Mesendoderm (in vitro differentiated cells): ENCODE results near the gene LIPT1.

Source experiments
- DNase-seq: peaks from one replicate; pipeline ENCODE4 v3.0.0; 2013
- H2AK5ac ChIP-seq: 2 replicates; pipeline ENCODE4 v1.6.1; 2013; ENCODE audit warnings: low read length, inconsistent platforms
- H2BK120ac ChIP-seq: 2 replicates; pipeline ENCODE4 v1.6.1; 2013; ENCODE audit warnings: low read depth, mild to moderate bottlenecking, low read length, moderate library complexity, mixed read lengths
- H2BK15ac ChIP-seq: replicated peaks from 2 replicates; pipeline ENCODE4 v1.6.1; 2013; ENCODE audit warnings: low read depth, mild to moderate bottlenecking, moderate library complexity
- H2BK5ac ChIP-seq: 2 replicates; pipeline ENCODE4 v1.6.1; 2013; ENCODE audit warnings: low read length, inconsistent platforms
- H3K18ac ChIP-seq: 2 replicates; pipeline ENCODE4 v1.6.1; 2013; ENCODE audit warnings: mild to moderate bottlenecking, low read length, mixed read lengths
- H3K23ac ChIP-seq: one replicate; pipeline ENCODE4 v1.6.1; 2013; ENCODE audit warnings: low read length
- H3K27ac ChIP-seq: 2 replicates; pipeline ENCODE4 v1.5.1; 2013; ENCODE audit warnings: low read depth, mild to moderate bottlenecking, inconsistent platforms, low read length, moderate library complexity
- H3K27me3 ChIP-seq: 2 replicates; pipeline ENCODE4 v1.6.1; 2013; ENCODE audit warnings: low read length, control low read depth, mild to moderate bottlenecking, inconsistent platforms; ENCODE audit not compliant: insufficient read depth, poor library complexity
- H3K36me3 ChIP-seq: 2 replicates; pipeline ENCODE4 v1.6.1; 2013; ENCODE audit warnings: low read length, inconsistent platforms; ENCODE audit not compliant: control insufficient read depth, insufficient read depth
- H3K4ac ChIP-seq: one replicate; pipeline ENCODE4 v1.6.1; 2013; ENCODE audit warnings: low read depth, mild to moderate bottlenecking, low read length, moderate library complexity
- H3K4me1 ChIP-seq: 2 replicates; pipeline ENCODE4 v1.6.1; 2013; ENCODE audit warnings: low read depth, low read length, inconsistent platforms; ENCODE audit not compliant: control insufficient read depth
- H3K4me2 ChIP-seq: 2 replicates; pipeline ENCODE4 v1.6.1; 2013; ENCODE audit warnings: low read length
- H3K4me3 ChIP-seq: 2 replicates; pipeline ENCODE4 v1.5.1; 2013; ENCODE audit warnings: mild to moderate bottlenecking, low read length
- H3K56ac ChIP-seq: one replicate; pipeline ENCODE4 v1.6.1; 2013; ENCODE audit warnings: low read length
- H3K79me1 ChIP-seq: 2 replicates; pipeline ENCODE4 v1.6.1; 2013; ENCODE audit warnings: low read length, inconsistent platforms
- H3K79me2 ChIP-seq: 2 replicates; pipeline ENCODE4 v1.6.1; 2013; ENCODE audit warnings: mild to moderate bottlenecking, low read length; ENCODE audit not compliant: control insufficient read depth, insufficient read depth
- H3K9ac ChIP-seq: 2 replicates; pipeline ENCODE4 v1.6.1; 2013; ENCODE audit warnings: low read length, inconsistent platforms
- H4K5ac ChIP-seq: one replicate; pipeline ENCODE4 v1.6.1; 2013; ENCODE audit warnings: low read length
- H4K8ac ChIP-seq: one replicate; pipeline ENCODE4 v1.6.1; 2013; ENCODE audit warnings: low read depth, mild to moderate bottlenecking, control low read depth, low read length, moderate library complexity
- WGBS: extraction: QIAGEN DNeasy Blood & Tissue Kit; methylation state at CpG from one replicate; pipeline ENCODE4 v1.1.7; 2013; ENCODE audit warnings: low lambda C conversion rate, missing lambda C conversion rate; ENCODE audit not compliant: insufficient coverage; ENCODE audit errors: extremely low coverage; 5-methylcytosine and 5-hydroxymethylcytosine counted together

The LIPT1 gene

DNA sequence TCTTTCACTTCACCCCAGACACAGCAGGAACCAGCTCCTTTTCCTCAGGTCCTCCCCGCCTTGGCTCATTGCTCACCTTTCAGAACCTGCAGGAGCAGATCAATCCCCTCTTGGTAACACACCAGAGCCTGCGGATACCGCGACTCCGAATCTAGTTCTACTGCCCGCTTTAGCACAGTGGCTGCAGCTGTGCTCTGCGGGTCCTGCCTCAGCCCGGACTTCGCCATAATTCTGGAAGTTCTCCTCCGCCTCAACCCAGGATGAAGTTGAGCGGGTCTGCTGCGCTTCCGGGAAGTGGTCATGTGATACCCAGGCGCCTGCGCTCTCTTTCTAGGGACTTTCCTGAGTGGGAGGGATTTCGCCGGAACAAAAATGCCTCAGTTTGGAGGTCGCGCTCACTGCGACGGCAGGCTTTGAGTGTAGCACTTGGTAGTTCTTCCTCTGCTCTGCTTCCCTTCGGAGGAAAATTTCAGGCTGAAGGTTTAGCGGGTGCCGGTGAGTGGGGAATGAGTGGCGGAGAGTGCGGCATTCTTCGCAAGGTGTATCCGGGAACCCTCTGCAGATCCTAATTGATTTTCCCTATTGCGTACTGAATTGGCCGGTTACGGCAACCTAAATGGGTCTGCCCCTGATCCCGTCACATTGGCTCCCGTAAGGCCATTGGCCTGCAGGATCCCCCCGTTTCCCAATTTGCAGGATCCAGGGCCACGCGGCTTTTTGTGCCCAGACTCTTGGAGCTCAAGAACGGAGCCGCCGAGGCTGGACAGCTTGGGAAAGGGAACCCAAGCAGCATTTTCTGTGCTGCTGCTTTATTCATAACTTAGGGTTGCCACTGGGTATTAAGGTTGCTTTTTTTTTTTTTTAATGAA, 26.2 kb downstream of the LIPT1 start, which contains the start of the genes MITD1 and MRPL30:
Gene MITD1, minus strand, starts transcription at position 304 of the 869 bp plus-strand sequence. Its CDS starts 77 bp downstream, at position 227.
Gene MRPL30, plus strand, starts transcription at position 430 of the 869 bp plus-strand sequence. CDS start 5,020 bp downstream, outside the sequence.
- H4K5ac ChIP-seq, result no peak within 1 kb of the TSS
- H3K79me1 ChIP-seq, result peaks cover 9% of the 10 kb centered on the region
- peak; percentile 98 for DNase-seq
- H3K36me3 ChIP-seq, result no peaks in the 10 kb centered on the region
- no peak within 1 kb of the TSS for H2BK15ac ChIP-seq
- H3K27me3 ChIP-seq, result no peaks in the 10 kb centered on the region
- H3K27ac ChIP-seq, result peak within 1 kb of the TSS; percentile 38
- H3K4me3 ChIP-seq, result peak within 1 kb of the TSS; percentile 85
- H3K79me2 ChIP-seq, result peaks cover 28% of the 10 kb centered on the region
- peak within 1 kb of the TSS; percentile 22 for H3K18ac ChIP-seq
- no peak within 1 kb of the TSS for H2AK5ac ChIP-seq
- H3K56ac ChIP-seq, result peak within 1 kb of the TSS; percentile 93
- H3K4me1 ChIP-seq, result no peaks in the 10 kb centered on the region
- H2BK120ac ChIP-seq, result no peak within 1 kb of the TSS
- peak within 1 kb of the TSS; percentile 65 for H4K8ac ChIP-seq
- peak within 1 kb of the TSS; percentile 87 for H3K4me2 ChIP-seq
- WGBS, result no CpG with 5 or more reads among the region's 39 CpGs
- no peak within 1 kb of the TSS for H3K23ac ChIP-seq
- H2BK5ac ChIP-seq, result no peak within 1 kb of the TSS
- H3K4ac ChIP-seq, result no peak within 1 kb of the TSS
- peak within 1 kb of the TSS; percentile 90 for H3K9ac ChIP-seq

DNA sequence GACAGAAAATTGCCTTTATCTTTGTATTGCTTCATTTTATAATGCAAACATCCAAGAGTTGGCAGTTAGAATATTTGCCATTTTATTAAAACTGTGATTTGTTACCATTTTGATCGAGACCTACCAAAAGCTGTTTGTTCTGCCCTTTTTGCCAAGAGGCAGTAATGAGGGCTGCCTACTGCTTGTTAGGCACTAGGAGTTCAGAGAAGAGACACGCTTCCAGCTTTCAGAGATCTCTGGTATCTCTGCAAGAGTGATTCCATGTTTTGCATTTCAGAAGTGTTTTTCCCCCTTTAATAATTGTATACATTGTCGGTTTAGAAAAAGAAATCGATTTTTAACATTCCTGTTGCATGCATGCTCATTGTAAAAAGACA, 26.8 kb downstream of the LIPT1 start:
- DNase-seq, result peak; percentile 30
- H2AK5ac ChIP-seq, result no peak overlapping the region
- peaks cover 28% of the 10 kb centered on the region for H3K79me2 ChIP-seq
- H2BK5ac ChIP-seq, result no peak overlapping the region
- H3K4me3 ChIP-seq, result peak overlapping the region; percentile 85
- H4K8ac ChIP-seq, result peak overlapping the region; percentile 65
- H3K4me2 ChIP-seq, result peak overlapping the region; percentile 87
- H3K56ac ChIP-seq, result peak overlapping the region; percentile 91
- H2BK120ac ChIP-seq, result no peak overlapping the region
- H2BK15ac ChIP-seq, result no peak overlapping the region
- H3K9ac ChIP-seq, result peak overlapping the region; percentile 87
- H3K27me3 ChIP-seq, result no peaks in the 10 kb centered on the region
- no CpG with 5 or more reads among the region's 4 CpGs for WGBS
- peaks cover 9% of the 10 kb centered on the region for H3K79me1 ChIP-seq
- no peak overlapping the region for H3K27ac ChIP-seq
- H3K18ac ChIP-seq, result no peak overlapping the region
- H3K36me3 ChIP-seq, result no peaks in the 10 kb centered on the region
- H3K4ac ChIP-seq, result no peak overlapping the region
- no peak overlapping the region for H4K5ac ChIP-seq
- H3K23ac ChIP-seq, result no peak overlapping the region
- H3K4me1 ChIP-seq, result no peaks in the 10 kb centered on the region

DNA sequence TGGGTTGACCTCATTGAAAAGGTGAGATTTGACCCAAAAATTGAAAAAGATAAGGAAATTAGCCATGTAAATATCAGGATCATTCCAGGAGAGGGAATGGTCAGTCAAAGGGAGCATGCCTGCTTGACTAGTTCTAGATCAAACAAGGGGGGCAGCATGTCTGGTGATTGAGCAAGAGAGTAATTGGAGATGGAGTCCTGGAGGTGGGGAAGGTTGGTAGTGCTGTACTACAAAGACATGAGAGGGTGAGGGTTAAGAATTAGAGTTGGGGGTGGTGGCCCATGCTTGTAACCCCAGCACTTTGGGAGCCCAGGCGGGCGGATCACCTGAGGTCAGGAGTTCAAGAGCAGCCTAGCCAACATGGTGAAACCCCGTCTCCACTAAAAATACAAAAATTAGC, 28.3 kb downstream of the LIPT1 start:
- WGBS, result no CpG with 5 or more reads among the region's 3 CpGs
- no peak overlapping the region for H3K4me3 ChIP-seq

DNA sequence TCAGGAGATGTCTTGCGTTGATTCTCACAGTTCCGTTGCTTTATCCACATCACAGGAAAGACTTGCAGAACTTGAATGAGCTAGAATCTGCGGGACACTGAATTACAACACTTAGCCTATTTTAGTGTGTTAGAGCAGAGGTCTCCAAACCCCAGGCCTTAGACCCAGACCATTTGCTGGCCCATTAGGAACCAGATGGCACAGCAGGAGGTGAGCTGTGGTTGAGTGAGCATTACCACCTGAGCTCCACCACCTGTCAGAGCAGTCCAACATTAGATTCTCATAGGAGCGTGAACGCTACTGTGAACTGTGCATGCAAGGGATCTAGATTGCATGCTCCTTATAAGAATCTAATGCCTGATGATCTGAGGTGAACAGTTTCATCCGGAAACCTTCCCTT, 30.0 kb downstream of the LIPT1 start:
- no peaks in the 10 kb centered on the region for H3K27me3 ChIP-seq
- peaks cover 10% of the 10 kb centered on the region for H3K79me1 ChIP-seq
- H3K9ac ChIP-seq, result no peak overlapping the region
- peaks cover 30% of the 10 kb centered on the region for H3K79me2 ChIP-seq
- no peak overlapping the region for H3K4me2 ChIP-seq
- no peak overlapping the region for H2BK5ac ChIP-seq
- no peak overlapping the region for H3K4ac ChIP-seq
- WGBS, result no CpG with 5 or more reads among the region's 6 CpGs
- H2BK15ac ChIP-seq, result no peak overlapping the region
- no peak overlapping the region for H3K23ac ChIP-seq
- no peak overlapping the region for H4K8ac ChIP-seq
- H3K4me3 ChIP-seq, result no peak overlapping the region
- no peak for DNase-seq
- no peak overlapping the region for H2AK5ac ChIP-seq
- H3K18ac ChIP-seq, result no peak overlapping the region
- H3K56ac ChIP-seq, result no peak overlapping the region
- H3K27ac ChIP-seq, result no peak overlapping the region
- no peak overlapping the region for H4K5ac ChIP-seq
- H3K4me1 ChIP-seq, result no peaks in the 10 kb centered on the region
- H3K36me3 ChIP-seq, result peaks cover 3% of the 10 kb centered on the region
- no peak overlapping the region for H2BK120ac ChIP-seq

More for the DNA sequence above, 28.3 kb downstream of the LIPT1 start:
- H3K4me2 ChIP-seq, result no peak overlapping the region
- H2BK120ac ChIP-seq, result no peak overlapping the region
- H3K27ac ChIP-seq, result no peak overlapping the region
- H3K9ac ChIP-seq, result no peak overlapping the region
- H3K4ac ChIP-seq, result no peak overlapping the region
- H2BK5ac ChIP-seq, result no peak overlapping the region
- no peaks in the 10 kb centered on the region for H3K4me1 ChIP-seq
- H4K8ac ChIP-seq, result no peak overlapping the region
- H3K79me2 ChIP-seq, result peaks cover 32% of the 10 kb centered on the region
- peaks cover 14% of the 10 kb centered on the region for H3K79me1 ChIP-seq
- no peak overlapping the region for H3K56ac ChIP-seq
- H2AK5ac ChIP-seq, result no peak overlapping the region
- no peaks in the 10 kb centered on the region for H3K27me3 ChIP-seq
- peak; percentile 19 for DNase-seq
- no peak overlapping the region for H2BK15ac ChIP-seq
- no peak overlapping the region for H4K5ac ChIP-seq
- no peak overlapping the region for H3K18ac ChIP-seq
- H3K23ac ChIP-seq, result no peak overlapping the region
- peaks cover 3% of the 10 kb centered on the region for H3K36me3 ChIP-seq

DNA sequence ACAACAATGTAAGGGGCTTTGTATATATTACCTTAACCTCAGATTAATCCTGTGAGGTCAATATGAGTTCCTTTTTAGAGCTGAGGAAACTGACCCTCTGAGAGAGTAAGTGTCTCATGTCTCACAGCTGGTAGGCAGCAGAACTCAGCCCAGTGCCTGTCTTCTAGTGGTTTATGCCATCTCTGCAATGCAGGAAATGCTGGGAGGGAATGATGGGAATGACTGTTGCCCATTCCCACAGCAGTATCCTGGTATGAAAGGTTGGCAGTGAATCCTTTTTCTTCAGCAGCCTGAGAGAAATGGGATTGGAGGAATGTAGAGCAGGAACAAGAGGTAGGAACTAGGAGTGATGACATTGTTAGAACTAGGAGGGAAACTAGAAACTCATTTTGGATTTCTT, 32.2 kb downstream of the LIPT1 start:
- DNase-seq, result no peak
- H3K36me3 ChIP-seq, result peaks cover 3% of the 10 kb centered on the region
- H2AK5ac ChIP-seq, result no peak overlapping the region

More for the DNA sequence above, 32.2 kb downstream of the LIPT1 start:
- H3K4me2 ChIP-seq, result no peak overlapping the region
- no peak overlapping the region for H3K9ac ChIP-seq
- no peaks in the 10 kb centered on the region for H3K27me3 ChIP-seq
- H2BK120ac ChIP-seq, result no peak overlapping the region
- no peaks in the 10 kb centered on the region for H3K4me1 ChIP-seq
- H3K56ac ChIP-seq, result no peak overlapping the region
- H3K4me3 ChIP-seq, result no peak overlapping the region
- no peak overlapping the region for H4K8ac ChIP-seq
- peaks cover 10% of the 10 kb centered on the region for H3K79me1 ChIP-seq
- peaks cover 25% of the 10 kb centered on the region for H3K79me2 ChIP-seq
- no peak overlapping the region for H2BK15ac ChIP-seq
- no peak overlapping the region for H3K4ac ChIP-seq
- H3K27ac ChIP-seq, result no peak overlapping the region
- H2BK5ac ChIP-seq, result no peak overlapping the region
- H4K5ac ChIP-seq, result no peak overlapping the region
- no peak overlapping the region for H3K23ac ChIP-seq
- H3K18ac ChIP-seq, result no peak overlapping the region
